Inferior parietal cortex (tissue), 1 donor: ENCODE results near the gene ZFR.
A peak's percentile ranks its signal among the peaks of the same experiment; 100 is the strongest.
"Not testable (repeated sequence)": the region's sequence is repeated elsewhere in the genome, so short reads cannot be mapped to it uniquely, and the experiment has no call there.

Source experiments
- DNase-seq: peaks from one replicate; pipeline ENCODE4 v3.0.0-alpha.2; 2016; ENCODE audit errors: extremely low spot score

ZFR gene

GRCh38 chr5:32320576-32320975 is 124.0 kb downstream of the ZFR start:
- no peak for DNase-seq

GRCh38 chr5:32319926-32320543 is 124.5 kb downstream of the ZFR start:
- DNase-seq = no peak

- no peak for DNase-seq
Observed at GRCh38 chr5:32319392-32319791, 125.1 kb downstream of the ZFR start.

- no peak for DNase-seq
Observed at GRCh38 chr5:32317041-32317440, 127.5 kb downstream of the ZFR start.

- no peak for DNase-seq
Observed at GRCh38 chr5:32315221-32316014, 129.1 kb downstream of the ZFR start.

GRCh38 chr5:32314658-32315057 is 129.9 kb downstream of the ZFR start:
- DNase-seq = no peak

- not testable (repeated sequence) for DNase-seq
Observed at GRCh38 chr5:32314152-32314488, 130.4 kb downstream of the ZFR start.

- DNase-seq = peak; percentile 100
Observed at GRCh38 chr5:32312595-32313332, 131.8 kb downstream of the ZFR start, which contains the start of gene MTMR12. MTMR12 (minus strand) TSS chr5:32312939; CDS start chr5:32312838, 101 bp downstream.

- DNase-seq = no peak
Observed at GRCh38 chr5:32312197-32312594, 132.3 kb downstream of the ZFR start.

- DNase-seq = no peak
Observed at GRCh38 chr5:32311404-32312196, 132.9 kb downstream of the ZFR start.

GRCh38 chr5:32309761-32310160 is 134.8 kb downstream of the ZFR start:
- no peak for DNase-seq

GRCh38 chr5:32308946-32309345 is 135.6 kb downstream of the ZFR start:
- no peak for DNase-seq

- no peak for DNase-seq
Observed at GRCh38 chr5:32307769-32308194, 136.8 kb downstream of the ZFR start.

GRCh38 chr5:32304622-32305021 is 139.9 kb downstream of the ZFR start:
- DNase-seq = no peak
